ENCODE measurements around the gene MUS81.
"Not testable (repeated sequence)": the region's sequence is repeated elsewhere in the genome, so short reads cannot be mapped to it uniquely, and the experiment has no call there.

The MUS81 gene

GRCh38 chr11:65860278-65861164 is at the start of gene MUS81:
MUS81 (plus strand) TSS chr11:65860433; CDS start chr11:65860754, 321 bp downstream.
- FAIRE-seq: peak; percentile 92
- DNase-seq (ENCODE audit: insufficient read length, low spot score): peak; percentile 91

- DNase-seq (ENCODE audit: insufficient read length, low spot score): no peak
Measured at GRCh38 chr11:65811764-65812475, 48.3 kb upstream of the MUS81 start.

GRCh38 chr11:65814131-65814985 is 45.9 kb upstream of the MUS81 start:
- no peak for FAIRE-seq
- no peak for DNase-seq (ENCODE audit: insufficient read length, low spot score)

More at GRCh38 chr11:65811764-65812475, 48.3 kb upstream of the MUS81 start:
- no peak for FAIRE-seq

GRCh38 chr11:65814986-65815565 is 45.2 kb upstream of the MUS81 start:
- FAIRE-seq (no peak), DNase-seq (ENCODE audit: insufficient read length, low spot score) (no peak)

GRCh38 chr11:65816696-65817095 is 43.5 kb upstream of the MUS81 start:
- FAIRE-seq: no peak
- DNase-seq (ENCODE audit: insufficient read length, low spot score): no peak

GRCh38 chr11:65817312-65817834 is 42.9 kb upstream of the MUS81 start:
- DNase-seq (ENCODE audit: insufficient read length, low spot score) (no peak), FAIRE-seq (peak; percentile 39)

GRCh38 chr11:65817835-65818680 is 42.2 kb upstream of the MUS81 start:
- FAIRE-seq: peak; percentile 94
- peak; percentile 96 for DNase-seq (ENCODE audit: insufficient read length, low spot score)

GRCh38 chr11:65821107-65821506 is 39.1 kb upstream of the MUS81 start:
- FAIRE-seq (no peak), DNase-seq (ENCODE audit: insufficient read length, low spot score) (no peak)

GRCh38 chr11:65822776-65823528 is 37.3 kb upstream of the MUS81 start:
- FAIRE-seq: no peak

GRCh38 chr11:65826984-65827735 is 33.1 kb upstream of the MUS81 start:
- no peak for DNase-seq (ENCODE audit: insufficient read length, low spot score)
- no peak for FAIRE-seq

More at GRCh38 chr11:65822776-65823528, 37.3 kb upstream of the MUS81 start:
- no peak for DNase-seq (ENCODE audit: insufficient read length, low spot score)

GRCh38 chr11:65829459-65829858 is 30.8 kb upstream of the MUS81 start:
- FAIRE-seq (no peak), DNase-seq (ENCODE audit: insufficient read length, low spot score) (no peak)

GRCh38 chr11:65832231-65832630 is 28.0 kb upstream of the MUS81 start:
- FAIRE-seq: not testable (repeated sequence)

GRCh38 chr11:65833297-65834030 is 26.8 kb upstream of the MUS81 start, which contains the start of gene SNX32:
SNX32 (plus strand) TSS chr11:65833963; CDS start chr11:65834066, 103 bp downstream.
- FAIRE-seq: peak; percentile 98
- peak; percentile 96 for DNase-seq (ENCODE audit: insufficient read length, low spot score)

More at GRCh38 chr11:65832231-65832630, 28.0 kb upstream of the MUS81 start:
- not testable (repeated sequence) for DNase-seq (ENCODE audit: insufficient read length, low spot score)

GRCh38 chr11:65834202-65834601 is 26.0 kb upstream of the MUS81 start:
- FAIRE-seq (no peak), DNase-seq (ENCODE audit: insufficient read length, low spot score) (no peak)

GRCh38 chr11:65842144-65842543 is 18.1 kb upstream of the MUS81 start:
- FAIRE-seq (peak; percentile 14), DNase-seq (ENCODE audit: insufficient read length, low spot score) (no peak)

GRCh38 chr11:65843811-65844210 is 16.4 kb upstream of the MUS81 start:
- FAIRE-seq (no peak), DNase-seq (ENCODE audit: insufficient read length, low spot score) (no peak)
